Suprapubic skin (tissue), 4 donors: Measurements from ENCODE around the gene FCGR3B. TPM values are rescaled to one million over a fixed set of nuclear protein-coding genes. Genes with fewer than 3 reads are reported as not detected.
A peak's percentile ranks its signal among the peaks of the same experiment; 100 is the strongest.
"Not testable (repeated sequence)": the region's sequence is repeated elsewhere in the genome, so short reads cannot be mapped to it uniquely, and the experiment has no call there.

Experiments used
- DNase-seq, 2 donors: peaks; one replicate each; pipeline ENCODE4 v3.0.0-alpha.2; 2019; ENCODE audit warnings: low spot score in 2 of 2
- H3K27ac ChIP-seq: fragments of 200-600 bp; sonication (generic); one replicate; pipeline ENCODE4 v1.5.1; 2019
- H3K27me3 ChIP-seq: fragments of 200-600 bp; sonication (generic); one replicate; pipeline ENCODE4 v1.5.1; 2019
- H3K36me3 ChIP-seq: fragments of 200-600 bp; sonication (generic); one replicate; pipeline ENCODE4 v1.5.1; 2019
- H3K4me1 ChIP-seq: fragments of 200-600 bp; sonication (generic); one replicate; pipeline ENCODE4 v1.5.1; 2019
- H3K4me3 ChIP-seq: fragments of 200-600 bp; sonication (generic); one replicate; pipeline ENCODE4 v1.5.1; 2019; ENCODE audit warnings: mild to moderate bottlenecking
- H3K9me3 ChIP-seq: fragments of 200-600 bp; sonication (generic); one replicate; pipeline ENCODE4 v1.5.1; 2019
- WGBS: methylation state at CpG from one replicate; pipeline ENCODE4 v1.1.5; 2018; 5-methylcytosine and 5-hydroxymethylcytosine counted together
- total RNA-seq, 4 donors: library from RNA; depleted of rRNA; stranded (reverse); fragments of >200 nt; gene quantifications; one replicate each; pipeline ENCODE4 v1.1.0, GENCODE V29; 2016

The FCGR3B gene
- total RNA-seq, 4 donors from 2014 or later: 0.97 to 10.4 (median 1.8) TPM

DNA sequence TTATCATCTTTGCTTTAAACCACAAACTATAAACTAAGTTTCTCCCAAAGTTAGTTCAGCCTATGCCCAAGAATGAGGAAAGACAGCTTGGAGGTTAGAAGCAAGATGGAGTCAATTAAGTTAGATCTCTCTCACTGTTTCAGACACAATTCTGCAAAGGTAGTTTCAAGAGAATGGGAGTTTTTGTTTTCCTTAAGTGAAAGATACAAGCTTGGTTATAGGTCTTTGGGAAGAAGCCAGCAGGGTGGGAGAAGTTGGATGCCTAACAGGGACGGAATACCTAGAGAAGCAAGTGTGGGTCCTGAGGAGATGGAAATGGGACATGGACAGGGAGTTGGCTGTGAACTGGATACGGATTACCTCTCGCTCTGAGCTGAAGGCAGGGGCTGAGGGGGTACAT lies 6.0 kb upstream of the FCGR3B start:
- not testable (repeated sequence) for H3K36me3 ChIP-seq, DNase-seq, H3K4me3 ChIP-seq, H3K4me1 ChIP-seq, H3K27me3 ChIP-seq, H3K9me3 ChIP-seq, H3K27ac ChIP-seq
- WGBS: 98% methylated on average over 3 of the region's 3 CpGs

- not testable (repeated sequence) for H3K4me3 ChIP-seq, DNase-seq, H3K27ac ChIP-seq, H3K4me1 ChIP-seq, H3K27me3 ChIP-seq, H3K9me3 ChIP-seq, H3K36me3 ChIP-seq
- WGBS: no CpG with 5 or more reads among the region's 1 CpG
These were observed 5.3 kb upstream of the FCGR3B start for GRCh38 chr1:161636189-161636782.

GRCh38 chr1:161634993-161635392 lies 4.0 kb upstream of the FCGR3B start:
- not testable (repeated sequence) for H3K9me3 ChIP-seq, H3K4me1 ChIP-seq, H3K27ac ChIP-seq, H3K4me3 ChIP-seq, H3K36me3 ChIP-seq, H3K27me3 ChIP-seq, DNase-seq
- WGBS: 65% methylated on average over 2 of the region's 2 CpGs

- not testable (repeated sequence) for DNase-seq, H3K36me3 ChIP-seq, H3K9me3 ChIP-seq, H3K4me1 ChIP-seq, H3K27me3 ChIP-seq, H3K27ac ChIP-seq, H3K4me3 ChIP-seq
- 91% methylated on average over 1 of the region's 2 CpGs for WGBS
These were observed 741 bp downstream of the FCGR3B start for GRCh38 chr1:161630128-161630742.

GRCh38 chr1:161626445-161627146 lies 4.4 kb downstream of the FCGR3B start:
- not testable (repeated sequence) for H3K27me3 ChIP-seq, H3K4me1 ChIP-seq, H3K36me3 ChIP-seq, DNase-seq, H3K4me3 ChIP-seq, H3K9me3 ChIP-seq, H3K27ac ChIP-seq
- WGBS: 78% methylated on average over 8 of the region's 10 CpGs

GRCh38 chr1:161624605-161625004 lies 6.4 kb downstream of the FCGR3B start:
- DNase-seq, H3K4me1 ChIP-seq, H3K36me3 ChIP-seq, H3K4me3 ChIP-seq, H3K9me3 ChIP-seq, H3K27me3 ChIP-seq, H3K27ac ChIP-seq: not testable (repeated sequence)
- 75% methylated on average over 1 of the region's 1 CpG for WGBS

GRCh38 chr1:161623401-161624051 lies 7.5 kb downstream of the FCGR3B start:
- not testable (repeated sequence) for DNase-seq, H3K27ac ChIP-seq, H3K9me3 ChIP-seq, H3K27me3 ChIP-seq, H3K4me3 ChIP-seq, H3K36me3 ChIP-seq, H3K4me1 ChIP-seq
- WGBS: 69% methylated on average over 6 of the region's 6 CpGs

DNA sequence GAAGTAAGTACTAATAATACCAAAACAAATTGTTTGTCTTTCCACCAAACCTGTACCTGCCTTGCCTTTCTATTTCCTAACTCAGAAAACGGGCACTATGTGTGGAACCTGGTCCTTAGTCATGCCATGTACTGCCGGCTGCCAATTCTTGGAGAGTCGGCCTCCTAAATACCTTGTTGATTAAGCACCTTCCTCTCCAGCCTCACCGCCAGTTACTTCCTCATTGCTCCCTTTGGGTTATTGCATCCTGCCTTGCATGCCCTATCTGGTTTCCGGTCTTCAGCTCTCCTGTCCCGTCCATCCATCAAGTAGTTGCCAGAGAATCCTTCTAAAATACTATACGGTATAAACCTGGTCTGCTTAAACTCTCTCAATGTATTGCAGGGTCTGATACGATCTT lies 8.9 kb downstream of the FCGR3B start:
- not testable (repeated sequence) for H3K27me3 ChIP-seq, DNase-seq, H3K36me3 ChIP-seq, H3K27ac ChIP-seq, H3K4me1 ChIP-seq, H3K9me3 ChIP-seq
- 54% methylated on average over 8 of the region's 8 CpGs for WGBS
- H3K4me3 ChIP-seq: peak overlapping the region; percentile 46

- H3K27me3 ChIP-seq, H3K4me1 ChIP-seq, H3K9me3 ChIP-seq, H3K36me3 ChIP-seq: not testable (repeated sequence)
- peak overlapping the region; percentile 60 for H3K27ac ChIP-seq
- H3K4me3 ChIP-seq: peak overlapping the region; percentile 46
- WGBS: 2% methylated on average over 41 of the region's 41 CpGs
- DNase-seq: peak in 1 of 2 donors; percentile 68
These were observed 9.6 kb downstream of the FCGR3B start for GRCh38 chr1:161621181-161622000.

DNA sequence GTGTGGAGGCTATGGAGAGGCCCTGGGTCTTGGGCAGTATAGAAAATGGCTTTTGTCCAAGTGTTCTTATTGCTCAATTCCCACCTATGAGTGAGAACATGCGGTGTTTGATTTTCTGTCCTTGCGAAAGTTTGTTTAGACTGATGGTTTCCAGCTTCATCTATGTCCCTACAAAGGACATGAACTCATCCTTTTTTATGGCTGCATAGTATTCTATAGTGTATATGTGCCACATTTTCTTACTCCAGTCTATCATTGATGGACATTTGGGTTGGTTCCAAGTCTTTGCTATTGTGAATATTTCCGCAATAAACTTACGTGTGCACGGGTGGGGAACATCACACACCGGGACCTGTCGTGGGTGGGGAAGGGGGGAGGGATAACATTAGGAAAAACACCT lies 10.6 kb downstream of the FCGR3B start:
- not testable (repeated sequence) for H3K36me3 ChIP-seq
- WGBS: 68% methylated on average over 7 of the region's 7 CpGs

GRCh38 chr1:161618517-161618916 lies 12.5 kb downstream of the FCGR3B start:
- not testable (repeated sequence) for DNase-seq, H3K9me3 ChIP-seq, H3K27ac ChIP-seq, H3K4me1 ChIP-seq, H3K36me3 ChIP-seq, H3K27me3 ChIP-seq, H3K4me3 ChIP-seq
- WGBS: 67% methylated on average over 4 of the region's 4 CpGs

More for the DNA sequence above, 10.6 kb downstream of the FCGR3B start:
- DNase-seq, H3K4me1 ChIP-seq, H3K27me3 ChIP-seq, H3K4me3 ChIP-seq, H3K9me3 ChIP-seq: not testable (repeated sequence)
- peak overlapping the region; percentile 60 for H3K27ac ChIP-seq

DNA sequence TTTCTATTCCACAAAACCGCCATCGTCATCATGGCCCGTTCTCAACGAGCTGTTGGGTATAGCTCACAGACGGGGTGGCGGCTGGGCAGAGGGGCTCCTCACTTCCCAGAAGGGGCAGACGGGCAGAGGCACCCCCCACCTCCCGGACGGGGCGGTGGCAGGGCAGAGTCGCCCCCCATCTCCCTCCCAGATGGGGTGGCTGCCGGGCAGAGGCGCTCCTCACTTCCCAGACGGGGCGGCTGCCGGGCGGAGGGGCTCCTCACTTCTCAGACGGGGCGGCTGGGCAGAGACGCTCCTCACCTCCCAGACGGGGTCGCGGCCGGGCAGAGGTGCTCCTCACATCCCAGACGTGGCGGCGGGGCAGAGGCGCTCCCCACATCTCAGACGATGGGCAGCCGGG lies 14.6 kb downstream of the FCGR3B start:
- not testable (repeated sequence) for H3K36me3 ChIP-seq, H3K4me3 ChIP-seq, H3K9me3 ChIP-seq, DNase-seq, H3K27me3 ChIP-seq, H3K27ac ChIP-seq, H3K4me1 ChIP-seq
- WGBS: 95% methylated on average over 7 of the region's 30 CpGs

DNA sequence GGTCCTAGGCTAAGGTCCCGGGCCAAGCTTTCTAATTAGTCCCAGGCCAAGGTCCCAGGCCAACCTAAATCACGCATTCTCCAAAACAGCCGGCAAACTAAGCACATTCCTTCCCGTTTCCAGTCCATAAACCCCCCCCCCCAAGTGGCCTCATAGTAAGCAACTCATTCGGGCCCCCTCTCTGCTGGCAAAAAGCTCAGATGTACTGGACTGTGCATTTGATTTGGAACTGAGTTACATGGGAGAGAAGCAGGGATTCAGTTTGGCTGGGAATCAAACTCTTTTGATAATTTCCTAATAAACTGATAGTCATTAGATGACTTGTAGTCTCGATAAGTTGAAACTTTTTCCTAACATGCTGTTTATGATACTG lies 17.8 kb downstream of the FCGR3B start:
- not testable (repeated sequence) for H3K36me3 ChIP-seq, H3K27ac ChIP-seq
- WGBS: 25% methylated on average over 5 of the region's 6 CpGs

More for the DNA sequence above, 17.8 kb downstream of the FCGR3B start:
- DNase-seq, H3K4me1 ChIP-seq, H3K27me3 ChIP-seq, H3K9me3 ChIP-seq: not testable (repeated sequence)
- H3K4me3 ChIP-seq: peak overlapping the region; percentile 46
